HG03139 (cell line): ENCODE results near the gene TRPT1.

Experiments
- ATAC-seq: cut with Tn5 transposase; IDR thresholded peaks from one replicate; pipeline ENCODE4 v1.9.1; 2021; ENCODE audit not compliant: unreplicated experiment

TRPT1 gene

GRCh38 chr11:64230985-64231365, 5.0 kb upstream of the TRPT1 start:
- ATAC-seq: no peak

- ATAC-seq: no peak
These were observed 4.4 kb upstream of the TRPT1 start, which contains the start of gene DNAJC4 for GRCh38 chr11:64230171-64230984. DNAJC4 (plus strand) TSS chr11:64230548; CDS start chr11:64230855, 307 bp downstream.

- ATAC-seq: no peak
These were observed 3.8 kb upstream of the TRPT1 start for GRCh38 chr11:64229744-64230170.

GRCh38 chr11:64229090-64229743, 3.2 kb upstream of the TRPT1 start:
- ATAC-seq: no peak

- no peak for ATAC-seq
These were observed 1.5 kb upstream of the TRPT1 start for GRCh38 chr11:64227405-64227956.

GRCh38 chr11:64226507-64227051, 593 bp upstream of the TRPT1 start:
- ATAC-seq: no peak

GRCh38 chr11:64224891-64225607, 937 bp downstream of the TRPT1 start:
- ATAC-seq: no peak

GRCh38 chr11:64224151-64224890, 1.7 kb downstream of the TRPT1 start:
- ATAC-seq: no peak

GRCh38 chr11:64223001-64223651, 2.9 kb downstream of the TRPT1 start:
- no peak for ATAC-seq

- ATAC-seq: no peak
These were observed 3.4 kb downstream of the TRPT1 start for GRCh38 chr11:64222651-64223000.

- ATAC-seq: no peak
These were observed 5.2 kb downstream of the TRPT1 start for GRCh38 chr11:64220798-64221197.

- ATAC-seq: no peak
These were observed 5.7 kb downstream of the TRPT1 start for GRCh38 chr11:64220271-64220670.

GRCh38 chr11:64219755-64220154, 6.2 kb downstream of the TRPT1 start:
- no peak for ATAC-seq

GRCh38 chr11:64219354-64219684, 6.7 kb downstream of the TRPT1 start:
- ATAC-seq: no peak

GRCh38 chr11:64218628-64219353, 7.2 kb downstream of the TRPT1 start:
- ATAC-seq: no peak

- no peak for ATAC-seq
These were observed 9.1 kb downstream of the TRPT1 start for GRCh38 chr11:64216879-64217278.

GRCh38 chr11:64211181-64211872, 14.7 kb downstream of the TRPT1 start:
- ATAC-seq: no peak

GRCh38 chr11:64210301-64211020, 15.5 kb downstream of the TRPT1 start:
- ATAC-seq: no peak

- no peak for ATAC-seq
These were observed 16.5 kb downstream of the TRPT1 start for GRCh38 chr11:64209563-64209843.
